Melanocyte of skin (primary cell): ENCODE results near the gene TRIM37. TPM values are rescaled to one million over a fixed set of nuclear protein-coding genes. Genes with fewer than 3 reads are reported as not detected.

Experiments used
- small RNA-seq, 2 donors: library from RNA; depleted of rRNA; stranded (forward); fragments of <200 nt; gene quantifications; one replicate each; pipeline ENCODE3, GENCODE V24; 2012
- total RNA-seq, 2 donors: library from RNA; depleted of rRNA; stranded (reverse); fragments of >200 nt; gene quantifications; 2 replicates each; pipeline ENCODE4 v1.2.3, GENCODE V29; 2012

Gene TRIM37
- total RNA-seq, result 10 to 100 TPM; 35.1 to 37.6 TPM

GRCh38 chr17:59106463-59107305 lies at the start of gene TRIM37:
Gene TRIM37 (minus strand): TSS chr17:59106880. CDS start chr17:59106461, 419 bp downstream.

GRCh38 chr17:59155439-59156177 lies 48.9 kb upstream of the TRIM37 start, which contains the start of gene PRR11:
Gene PRR11 (plus strand): TSS chr17:59155746. CDS start chr17:59169753, 14,007 bp downstream.

GRCh38 chr17:59154721-59155438 lies 48.2 kb upstream of the TRIM37 start, which contains the start of gene SKA2:
Gene SKA2 (minus strand): TSS chr17:59155186. CDS start chr17:59155163, 23 bp downstream.

Small RNA genes lying within 50 kb of the gene (small RNA-seq; reads per million reads assigned to genes)
- gene MIR301A (1,907 to 2,628 reads per million in 2 donors), gene MIR454 (385 to 486 reads per million in 2 donors), gene RN7SL716P (0 reads per million in 2 donors), gene RNU2-58P (3.5 to 9.7 reads per million in 2 donors)

Other genes with a start within 250 kb of the TRIM37 start
- 10 to 100 TPM; 53.0 to 59.3 TPM for gene SKA2, start 48.3 kb upstream of the TRIM37 start, total RNA-seq
- 100 to 1,000 TPM in 1 of 2 donors, 10 to 100 TPM in 1; 25.3 to 474 TPM for gene PRR11, start 48.9 kb upstream of the TRIM37 start, total RNA-seq
- gene SMG8, start 103.2 kb upstream of the TRIM37 start, total RNA-seq, result 10 to 100 TPM; 33.6 to 34.1 TPM
- gene GDPD1, start 113.6 kb upstream of the TRIM37 start, total RNA-seq, result 1 to 10 TPM; 2.0 to 2.1 TPM
- gene YPEL2, start 224.8 kb upstream of the TRIM37 start, total RNA-seq, result 1 to 10 TPM; 3.3 to 8.9 TPM